IMR-90 (cell line): ENCODE results near the gene KLK5. TPM values are rescaled to one million over a fixed set of nuclear protein-coding genes. Genes with fewer than 3 reads are reported as not detected.

ENCODE experiments used
- ATAC-seq: fragments of 200-7000 bp; cut with Tn5 transposase; 2 replicates; pipeline ENCODE4 v1.9.1; 2020; ENCODE audit warnings: low read depth, mild to moderate bottlenecking, moderate library complexity
- BruUV-seq: library from RNA; stranded (reverse); fragments of 400-500 nt; replicated peaks from 2 replicates; lab custom pipeline; 2021; lab: Mats Ljungman, UMichigan
- CTCF ChIA-PET: fragments of 300-600 bp; formaldehyde crosslinking; extraction: SDS; loops from one replicate; lab custom pipeline; 2021; ENCODE audit warnings: antibody characterized with exemption; lab: Yijun Ruan, JAX
- POLR2A ChIA-PET: fragments of 300-600 bp; sonication (Branson Sonifier 250); formaldehyde crosslinking; loops from one replicate; lab custom pipeline; 2022; ENCODE audit warnings: antibody characterized with exemption; ENCODE audit not compliant: unreplicated experiment; lab: Charles Lee
- DNase-seq: peaks from one replicate; pipeline ENCODE4 v3.0.0; 2013
- H2AFZ ChIP-seq: replicated peaks from 2 replicates; pipeline ENCODE3; 2013; ENCODE audit warnings: low read length, mild to moderate bottlenecking; ENCODE audit not compliant: poor library complexity
- H2AK5ac ChIP-seq: 2 replicates; pipeline ENCODE4 v1.6.1; 2013; ENCODE audit warnings: low read depth, low read length, inconsistent platforms
- H2AK9ac ChIP-seq: replicated peaks from 2 replicates; pipeline ENCODE3; 2013; ENCODE audit warnings: mild to moderate bottlenecking, low read depth, low read length, moderate library complexity; ENCODE audit not compliant: poor library complexity
- H2BK120ac ChIP-seq: 2 replicates; pipeline ENCODE4 v1.6.1; 2013; ENCODE audit warnings: low read depth, low read length, inconsistent platforms
- H2BK15ac ChIP-seq: 3 replicates; pipeline ENCODE4 v1.6.1; 2013; ENCODE audit warnings: low read depth, low read length, inconsistent platforms
- H2BK20ac ChIP-seq: 2 replicates; pipeline ENCODE4 v1.6.1; 2013; ENCODE audit warnings: low read depth, mild to moderate bottlenecking, inconsistent platforms, low read length, moderate library complexity
- H2BK5ac ChIP-seq: 2 replicates; pipeline ENCODE4 v1.6.1; 2013; ENCODE audit warnings: mild to moderate bottlenecking, low read depth, low read length, inconsistent platforms; ENCODE audit not compliant: poor library complexity, severe bottlenecking
- H3K14ac ChIP-seq: replicated peaks from 2 replicates; pipeline ENCODE4 v1.6.1; 2013; ENCODE audit warnings: low read depth, low read length, inconsistent platforms
- H3K18ac ChIP-seq: 2 replicates; pipeline ENCODE4 v1.6.1; 2013; ENCODE audit warnings: low read depth, low read length, control low read depth
- H3K23ac ChIP-seq: 2 replicates; pipeline ENCODE4 v1.6.1; 2013; ENCODE audit warnings: low read depth, low read length, inconsistent platforms
- H3K27ac ChIP-seq: 2 replicates; pipeline ENCODE4 v1.5.1; 2013; ENCODE audit warnings: mild to moderate bottlenecking, control low read depth, low read length; ENCODE audit not compliant: insufficient read depth
- H3K27me3 ChIP-seq: 2 replicates; pipeline ENCODE4 v1.6.1; 2013; ENCODE audit warnings: low read length; ENCODE audit not compliant: control insufficient read depth, insufficient read depth
- H3K36me3 ChIP-seq: 2 replicates; pipeline ENCODE4 v1.6.1; 2013; ENCODE audit warnings: low read length, mixed read lengths; ENCODE audit not compliant: control insufficient read depth, insufficient read depth
- H3K4ac ChIP-seq: 2 replicates; pipeline ENCODE4 v1.6.1; 2013; ENCODE audit warnings: low read depth, low read length, inconsistent platforms
- H3K4me1 ChIP-seq: 2 replicates; pipeline ENCODE4 v1.6.1; 2013; ENCODE audit warnings: low read length, mixed read lengths; ENCODE audit not compliant: control insufficient read depth, insufficient read depth
- H3K4me2 ChIP-seq: 2 replicates; pipeline ENCODE4 v1.6.1; 2013; ENCODE audit warnings: low read depth, mild to moderate bottlenecking, control low read depth, low read length, moderate library complexity
- H3K4me3 ChIP-seq: 2 replicates; pipeline ENCODE4 v1.5.1; 2013; ENCODE audit warnings: low read depth, mild to moderate bottlenecking, control low read depth, low read length, moderate library complexity; ENCODE audit not compliant: insufficient read depth
- H3K56ac ChIP-seq: 2 replicates; pipeline ENCODE4 v1.6.1; 2013; ENCODE audit warnings: low read length, inconsistent platforms; ENCODE audit not compliant: insufficient read depth; ENCODE audit errors: extremely low read depth
- H3K79me1 ChIP-seq, 2 experiments: 2 replicates each; pipeline ENCODE4 v1.6.1; 2013; ENCODE audit warnings: low read length in 2 of 2, inconsistent platforms in 1 of 2, low read depth in 1 of 2
- H3K9ac ChIP-seq: 2 replicates; pipeline ENCODE4 v1.6.1; 2013; ENCODE audit warnings: low read depth, low read length, control low read depth
- H3K9me1 ChIP-seq: 2 replicates; pipeline ENCODE4 v1.6.1; 2013; ENCODE audit warnings: low read length, inconsistent platforms; ENCODE audit not compliant: insufficient read depth
- H3K9me3 ChIP-seq: 2 replicates; pipeline ENCODE4 v1.6.1; 2013; ENCODE audit warnings: low read length; ENCODE audit not compliant: control insufficient read depth, insufficient read depth
- H4K20me1 ChIP-seq: 2 replicates; pipeline ENCODE4 v1.6.1; 2013; ENCODE audit warnings: low read length, inconsistent platforms; ENCODE audit not compliant: insufficient read depth
- H4K5ac ChIP-seq: 2 replicates; pipeline ENCODE4 v1.6.1; 2013; ENCODE audit warnings: mild to moderate bottlenecking, low read depth, low read length, control low read depth
- H4K8ac ChIP-seq, 2 experiments: 2 replicates each; pipeline ENCODE4 v1.6.1; 2013; ENCODE audit warnings: low read depth in 2 of 2, low read length in 2 of 2, control low read depth in 1 of 2, inconsistent platforms in 1 of 2
- H4K91ac ChIP-seq: 2 replicates; pipeline ENCODE4 v1.6.1; 2013; ENCODE audit warnings: low read depth, low read length, inconsistent platforms; ENCODE audit not compliant: insufficient read depth
- BHLHE40 ChIP-seq: fragments of 150-350 bp; IDR thresholded peaks from 2 replicates; pipeline ENCODE4 v1.6.1; 2016; ENCODE audit warnings: mild to moderate bottlenecking, low read depth, low read length
- RAD21 ChIP-seq: IDR thresholded peaks from 2 replicates; pipeline ENCODE4 v1.6.1; 2012; ENCODE audit warnings: low read length, improper control_type of control experiment
- RCOR1 ChIP-seq: IDR thresholded peaks from 2 replicates; pipeline ENCODE4 v1.6.1; 2012; ENCODE audit warnings: mild to moderate bottlenecking, low read length, improper control_type of control experiment; ENCODE audit not compliant: insufficient replicate concordance
- WGBS, 2 experiments: methylation state at CpG; one replicate each; pipeline versions ENCODE4 v1.1.5 to v1.1.7; 2013; ENCODE audit warnings: missing lambda C conversion rate in 2 of 2; ENCODE audit not compliant: insufficient read length in 1 of 2; ENCODE audit errors: extremely low coverage in 2 of 2; 5-methylcytosine and 5-hydroxymethylcytosine counted together
- dilution Hi-C: fragments of 300-500 bp; cut with HindIII; formaldehyde crosslinking; loops from one replicate; pipeline ENCODE4 v1.14.3; 2018; ENCODE audit warnings: low sequenced_read_pairs; ENCODE audit not compliant: unreplicated experiment
- in situ Hi-C: fragments of 300-500 bp; cut with MboI; formaldehyde crosslinking; loops from 3 replicates; pipeline ENCODE4 v1.14.3; 2019; ENCODE audit warnings: low sequenced_read_pairs, inconsistent platforms, mixed read lengths
- intact Hi-C: fragments of 100-400 bp; cut with micrococcal nuclease; formaldehyde crosslinking; loops from 2 replicates; pipeline ENCODE4 v1.10.0; 2022
- polyA plus RNA-seq, 3 experiments: library from polyadenylated mRNA; depleted of rRNA; stranded (reverse); fragments of >200 nt; gene quantifications; 2 replicates each; pipeline ENCODE4 v1.2.3, GENCODE V29; 2012; ENCODE audit warnings: low replicate concordance in 1 of 3
- total RNA-seq: library from RNA; depleted of rRNA; stranded (reverse); fragments of >200 nt; gene quantifications from 2 replicates; pipeline ENCODE4 v1.2.3, GENCODE V29; 2012
- TF ChIP-seq, protein P1 (sequence below): conservative IDR thresholded peaks from 2 replicates; pipeline ENCODE4 v1.5.1; 2012; ENCODE audit warnings: mild to moderate bottlenecking, low read depth, low read length, improper control_type of control experiment

The KLK5 gene
- total and polyA plus RNA-seq, 2 of the 4 experiments (the other 2 are of a cell fraction): not detected

DNA sequence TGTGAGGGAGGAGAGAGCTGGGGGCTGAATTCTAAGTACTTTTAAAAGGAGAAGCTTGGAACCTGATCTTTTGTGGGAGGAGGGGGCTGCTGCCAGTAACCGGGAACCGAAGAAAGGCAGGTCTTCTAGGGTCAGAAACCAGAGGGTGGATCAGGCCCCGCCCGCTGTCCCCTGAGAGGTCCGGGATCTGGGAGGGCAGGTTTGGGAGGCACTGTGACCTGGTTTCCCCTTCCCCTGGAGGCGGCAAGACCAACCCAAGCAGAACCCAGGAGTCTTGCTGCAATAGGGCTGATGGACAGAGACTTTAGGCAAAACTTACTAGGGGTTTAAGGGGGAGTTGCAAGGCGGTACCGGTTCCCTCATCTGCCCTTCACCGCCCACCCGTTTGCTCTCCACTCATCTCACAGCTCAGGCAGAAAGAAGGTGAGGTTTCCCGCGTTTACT lies 49.3 kb upstream of the KLK5 start:
- 18% methylated on average over 2 of the region's 12 CpGs; no CpG with 5 or more reads in 1 of the 2 experiments for WGBS, 2 experiments
- POLR2A ChIA-PET: no interaction called here
- intact Hi-C loops (no loop called here), in situ Hi-C loops (no loop called here), dilution Hi-C loops (no loop called here)
- Histone ChIP-seq H2BK15ac (no peak overlapping the region), H4K5ac (no peak overlapping the region), H2BK5ac (no peak overlapping the region), H2AK9ac (no peak overlapping the region), H3K27me3 (no peaks in the 10 kb centered on the region), H2BK120ac (no peak overlapping the region), H3K79me1 (no peaks in the 10 kb centered on the region), H3K4me1 (no peaks in the 10 kb centered on the region), H3K4me3 (no peak overlapping the region), H3K23ac (no peak overlapping the region), H2AK5ac (no peak overlapping the region), H3K14ac (no peak overlapping the region), H3K4ac (no peak overlapping the region), H4K20me1 (no peaks in the 10 kb centered on the region; the same call in 1 of the 2 replicates), H2AFZ (no peak overlapping the region), H4K91ac (no peak overlapping the region), H3K9me3 (peaks cover 14% of the 10 kb centered on the region), H3K56ac (no peak overlapping the region), H4K8ac (no peak overlapping the region), H3K36me3 (no peaks in the 10 kb centered on the region), H3K18ac (no peak overlapping the region), H2BK20ac (no peak overlapping the region), H3K9ac (no peak overlapping the region), H3K4me2 (no peak overlapping the region), H3K9me1 (no peaks in the 10 kb centered on the region), H3K27ac (no peak overlapping the region)
- CTCF ChIA-PET: no interaction called here
- no peak for TF ChIP-seq RCOR1
- TF ChIP-seq RAD21: no peak
- no peak for TF ChIP-seq BHLHE40
- TF ChIP-seq, protein P1, sequence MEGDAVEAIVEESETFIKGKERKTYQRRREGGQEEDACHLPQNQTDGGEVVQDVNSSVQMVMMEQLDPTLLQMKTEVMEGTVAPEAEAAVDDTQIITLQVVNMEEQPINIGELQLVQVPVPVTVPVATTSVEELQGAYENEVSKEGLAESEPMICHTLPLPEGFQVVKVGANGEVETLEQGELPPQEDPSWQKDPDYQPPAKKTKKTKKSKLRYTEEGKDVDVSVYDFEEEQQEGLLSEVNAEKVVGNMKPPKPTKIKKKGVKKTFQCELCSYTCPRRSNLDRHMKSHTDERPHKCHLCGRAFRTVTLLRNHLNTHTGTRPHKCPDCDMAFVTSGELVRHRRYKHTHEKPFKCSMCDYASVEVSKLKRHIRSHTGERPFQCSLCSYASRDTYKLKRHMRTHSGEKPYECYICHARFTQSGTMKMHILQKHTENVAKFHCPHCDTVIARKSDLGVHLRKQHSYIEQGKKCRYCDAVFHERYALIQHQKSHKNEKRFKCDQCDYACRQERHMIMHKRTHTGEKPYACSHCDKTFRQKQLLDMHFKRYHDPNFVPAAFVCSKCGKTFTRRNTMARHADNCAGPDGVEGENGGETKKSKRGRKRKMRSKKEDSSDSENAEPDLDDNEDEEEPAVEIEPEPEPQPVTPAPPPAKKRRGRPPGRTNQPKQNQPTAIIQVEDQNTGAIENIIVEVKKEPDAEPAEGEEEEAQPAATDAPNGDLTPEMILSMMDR: no peak
- DNase-seq (no peak), ATAC-seq (no peak)
- no TSS peak for BruUV-seq
